ENCODE data around the gene ACTR5.

- TF ChIP-seq USF2 (IDR thresholded peaks at IDR 0.05; ENCODE audit: borderline replicate concordance, low read depth, low read length) (no peak), CTCF (IDR thresholded peaks at IDR 0.05) (no peak), FOXM1 (IDR thresholded peaks at IDR 0.05; ENCODE audit: low read depth) (no peak), SIN3A (IDR thresholded peaks at IDR 0.05; ENCODE audit: borderline replicate concordance, low read depth, low read length) (no peak), EP300 (IDR thresholded peaks at IDR 0.05; ENCODE audit: borderline replicate concordance in 1 of 2, low read depth in 1 of 2, low read length in 1 of 2) (no peak), MXI1 (IDR thresholded peaks at IDR 0.05; ENCODE audit: low read depth, low read length) (no peak), YY1 (IDR thresholded peaks at IDR 0.05; ENCODE audit: low read depth) (no peak), POLR2AphosphoS5 (IDR thresholded peaks at IDR 0.05; ENCODE audit: low read depth, low read length) (no peak), ELF1 (IDR thresholded peaks at IDR 0.05) (no peak)
These were observed 10.8 kb downstream of the ACTR5 start for GRCh38 chr20:38759106-38759505.

Measured in SK-N-SH (cell line).